H1 (cell line): ENCODE measurements around the gene ZNF37A. TPM values are rescaled to one million over a fixed set of nuclear protein-coding genes. Genes with fewer than 3 reads are reported as not detected.

Source experiments
- BACH1 ChIP-seq: IDR thresholded peaks from 2 replicates; pipeline ENCODE4 v1.6.1; 2012; ENCODE audit warnings: low read length, improper control_type of control experiment
- BCL11A ChIP-seq, 2 experiments: IDR thresholded peaks; one replicate each; pipeline ENCODE4 v1.6.1; 2011; ENCODE audit warnings: low read depth in 2 of 2, low read length in 2 of 2, mild to moderate bottlenecking in 2 of 2
- CEBPB ChIP-seq: IDR thresholded peaks from 2 replicates; pipeline ENCODE4 v1.6.1; 2012; ENCODE audit warnings: low read depth, low read length
- CHD7 ChIP-seq: fragments of 300-600 bp; sonication (generic); IDR thresholded peaks from 2 replicates; pipeline ENCODE4 v1.7.1; 2012; ENCODE audit warnings: low read length, moderate library complexity, mild to moderate bottlenecking, inconsistent platforms; ENCODE audit not compliant: insufficient replicate concordance
- SIRT6 ChIP-seq: IDR thresholded peaks from one replicate; pipeline ENCODE4 v1.7.1; 2012; ENCODE audit warnings: low read length, inconsistent platforms
- polyA plus RNA-seq, 7 experiments: library from polyadenylated mRNA; depleted of rRNA in 3 of 7; stranded (reverse) in 5 of 7; unstranded in 2 of 7; fragments of >200 nt in 5 of 7; fragments of 200-250 nt in 2 of 7; gene quantifications; 1 replicate in 5 of 7; 2 replicates in 1 of 7; 4 replicates in 1 of 7; pipeline versions ENCODE4 v1.2.1 to v1.2.3, GENCODE V29; 2011 to 2013; ENCODE audit warnings: missing spikeins in 2 of 7, mixed read lengths in 2 of 7
- total RNA-seq: library from RNA; stranded (reverse); fragmentation: NEBNext Ultra II Directional; extraction: Animal tissue kit (Norgen Biotek cat#: 25700); gene quantifications from 2 replicates; pipeline ENCODE4 v1.2.1, GENCODE V29; 2021

ZNF37A gene
- total and polyA plus RNA-seq, 2 of the 8 experiments (the other 6 are each of a cell fraction or from before 2014, with no cell fraction given): 0.97 to 12.7 TPM

- TF ChIP-seq CHD7: no peak
- no peak for TF ChIP-seq BCL11A (IDR thresholded peaks at IDR 0.05; ENCODE audit: low read depth in 2 of 2, low read length in 2 of 2)
- no peak for TF ChIP-seq BACH1
- no peak for TF ChIP-seq SIRT6
- TF ChIP-seq CEBPB: no peak
These were observed 21.6 kb upstream of the ZNF37A start (continued) for GRCh38 chr10:38072552-38072951.
